Neural progenitor cell (in vitro differentiated cells): ENCODE results near the gene ROBO2. TPM values are rescaled to one million over a fixed set of nuclear protein-coding genes. Genes with fewer than 3 reads are reported as not detected.

Experiments used
- DNase-seq: peaks from one replicate; pipeline ENCODE4 v3.0.0-alpha.2; 2016; ENCODE audit warnings: low spot score
- H2AFZ ChIP-seq: fragments of 200-600 bp; sonication (generic); replicated peaks from 2 replicates; pipeline ENCODE4 v1.6.1; 2016; ENCODE audit warnings: antibody characterized with exemption
- H3F3A ChIP-seq: fragments of 200-600 bp; sonication (generic); 2 replicates; pipeline ENCODE4 v1.6.1; 2016; ENCODE audit warnings: antibody characterized with exemption, low read depth
- H3K27ac ChIP-seq: fragments of 200-600 bp; sonication (generic); 2 replicates; pipeline ENCODE4 v1.5.1; 2016; ENCODE audit warnings: mild to moderate bottlenecking
- H3K27me3 ChIP-seq: fragments of 200-600 bp; sonication (generic); 2 replicates; pipeline ENCODE4 v1.6.1; 2016; ENCODE audit warnings: mild to moderate bottlenecking, moderate library complexity
- H3K36me3 ChIP-seq: fragments of 200-600 bp; sonication (generic); 2 replicates; pipeline ENCODE4 v1.5.1; 2016
- H3K4me1 ChIP-seq: fragments of 200-600 bp; sonication (generic); 2 replicates; pipeline ENCODE4 v1.6.1; 2016; ENCODE audit warnings: mixed run types
- H3K4me2 ChIP-seq: fragments of 200-600 bp; sonication (generic); 2 replicates; pipeline ENCODE4 v1.6.1; 2016
- H3K4me3 ChIP-seq: fragments of 200-600 bp; sonication (generic); 2 replicates; pipeline ENCODE4 v1.5.1; 2016
- H3K79me2 ChIP-seq: fragments of 200-600 bp; sonication (generic); 2 replicates; pipeline ENCODE4 v1.6.1; 2016; ENCODE audit warnings: low read depth
- H3K9ac ChIP-seq: fragments of 200-600 bp; sonication (generic); 2 replicates; pipeline ENCODE4 v1.6.1; 2016
- H3K9me3 ChIP-seq: fragments of 200-600 bp; sonication (generic); 2 replicates; pipeline ENCODE4 v1.5.1; 2016; ENCODE audit warnings: low read depth
- H4K20me1 ChIP-seq: fragments of 200-600 bp; sonication (generic); 2 replicates; pipeline ENCODE4 v1.6.1; 2016; ENCODE audit warnings: low read depth
- H3K27ac Mint-ChIP-seq: 3 replicates; pipeline ENCODE4 v1.8.0; 2021; ENCODE audit warnings: mixed read lengths
- H3K27me3 Mint-ChIP-seq: 2 replicates; pipeline ENCODE4 v1.8.0; 2022; ENCODE audit warnings: low read depth, mild to moderate bottlenecking, inconsistent platforms, moderate library complexity, mixed read lengths; ENCODE audit not compliant: insufficient read depth
- H3K36me3 Mint-ChIP-seq: 3 replicates; pipeline ENCODE4 v1.8.0; 2021; ENCODE audit warnings: mixed read lengths
- H3K4me1 Mint-ChIP-seq: 3 replicates; pipeline ENCODE4 v1.8.0; 2021; ENCODE audit warnings: mixed read lengths
- H3K4me3 Mint-ChIP-seq: 3 replicates; pipeline ENCODE4 v1.8.0; 2021; ENCODE audit warnings: mild to moderate bottlenecking, moderate library complexity, mixed read lengths
- H3K9me3 Mint-ChIP-seq: 3 replicates; pipeline ENCODE4 v1.8.0; 2020; ENCODE audit warnings: mixed read lengths
- CTCF ChIP-seq: fragments of 200-600 bp; sonication (generic); IDR thresholded peaks from 2 replicates; pipeline ENCODE4 v1.5.1; 2017; ENCODE audit warnings: antibody characterized with exemption, mild to moderate bottlenecking
- EZH2 ChIP-seq: fragments of 200-600 bp; sonication (generic); IDR thresholded peaks from 2 replicates; pipeline ENCODE4 v1.6.1; 2017; ENCODE audit warnings: antibody characterized with exemption, mild to moderate bottlenecking, moderate library complexity
- EZH2phosphoT487 ChIP-seq: fragments of 200-600 bp; sonication (generic); IDR thresholded peaks from 2 replicates; pipeline ENCODE4 v1.6.1; 2017; ENCODE audit warnings: antibody characterized with exemption
- total RNA-seq: library from RNA; depleted of rRNA; stranded (reverse); fragments of >200 nt; gene quantifications from 2 replicates; pipeline ENCODE4 v1.2.3, GENCODE V29; 2015; ENCODE audit warnings: low replicate concordance

ROBO2 gene
- total RNA-seq, 1 donor from 2014 or later = 15.0 TPM

DNA sequence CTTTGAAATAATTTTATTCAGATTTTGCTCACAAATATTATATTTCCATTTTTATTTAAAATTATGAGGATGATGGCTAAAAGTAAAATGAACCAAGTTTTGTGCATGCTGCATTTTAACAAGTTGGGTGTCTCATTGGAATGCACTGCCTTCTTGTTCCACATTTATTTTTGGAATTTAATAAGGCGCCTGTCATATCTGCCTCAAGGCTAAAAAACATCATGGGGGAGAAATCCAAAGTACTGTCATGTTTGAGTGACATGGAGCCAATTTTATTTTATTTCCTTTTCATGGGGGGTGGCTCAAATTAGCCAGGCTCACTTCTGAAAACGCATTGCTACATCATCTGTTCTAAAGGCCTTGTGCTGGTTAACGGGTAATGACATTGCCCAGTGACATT lies 205.1 kb downstream of the ROBO2 start:
- H3K36me3 Mint-ChIP-seq = peaks cover 7% of the 10 kb centered on the region
- H3K27me3 ChIP-seq = no peaks in the 10 kb centered on the region
- no peaks in the 10 kb centered on the region for H3K9me3 ChIP-seq
- H3K27ac Mint-ChIP-seq = no peak overlapping the region
- DNase-seq = no peak
- no peak overlapping the region for H3K4me2 ChIP-seq
- H4K20me1 ChIP-seq = no peaks in the 10 kb centered on the region
- no peaks in the 10 kb centered on the region for H3K27me3 Mint-ChIP-seq
- H3K4me1 ChIP-seq = no peaks in the 10 kb centered on the region
- no peaks in the 10 kb centered on the region for H3F3A ChIP-seq
- H2AFZ ChIP-seq = no peak overlapping the region
- TF ChIP-seq CTCF (no peak), EZH2phosphoT487 (no peak), EZH2 (no peak)
- H3K27ac ChIP-seq = no peak overlapping the region
- no peaks in the 10 kb centered on the region for H3K36me3 ChIP-seq
- peaks cover 5% of the 10 kb centered on the region for H3K9me3 Mint-ChIP-seq
- peaks cover 17% of the 10 kb centered on the region for H3K4me1 Mint-ChIP-seq
- H3K4me3 Mint-ChIP-seq = no peak overlapping the region
- H3K4me3 ChIP-seq = no peak overlapping the region
- H3K79me2 ChIP-seq = no peaks in the 10 kb centered on the region
- H3K9ac ChIP-seq = no peak overlapping the region

DNA sequence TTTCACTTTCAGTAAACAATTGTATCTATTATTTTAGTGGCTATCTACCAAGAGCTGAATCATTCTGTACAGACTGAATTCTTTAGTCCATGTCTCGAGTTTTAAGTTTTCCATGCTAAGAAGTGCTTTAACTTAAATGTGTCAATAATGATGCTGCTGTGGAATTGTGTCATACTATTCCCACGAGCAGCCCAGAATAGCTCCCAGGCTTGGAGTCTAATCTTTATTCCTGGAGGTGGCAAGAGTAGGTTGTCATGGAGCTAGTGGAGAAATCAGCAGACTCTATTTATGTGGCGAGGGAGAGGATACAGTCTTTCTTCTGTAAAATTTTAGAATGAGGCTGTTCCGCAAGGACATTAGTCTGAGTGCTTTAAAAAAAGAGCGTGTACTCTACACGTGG lies 207.2 kb downstream of the ROBO2 start:
- H3K4me2 ChIP-seq = no peak overlapping the region

DNA sequence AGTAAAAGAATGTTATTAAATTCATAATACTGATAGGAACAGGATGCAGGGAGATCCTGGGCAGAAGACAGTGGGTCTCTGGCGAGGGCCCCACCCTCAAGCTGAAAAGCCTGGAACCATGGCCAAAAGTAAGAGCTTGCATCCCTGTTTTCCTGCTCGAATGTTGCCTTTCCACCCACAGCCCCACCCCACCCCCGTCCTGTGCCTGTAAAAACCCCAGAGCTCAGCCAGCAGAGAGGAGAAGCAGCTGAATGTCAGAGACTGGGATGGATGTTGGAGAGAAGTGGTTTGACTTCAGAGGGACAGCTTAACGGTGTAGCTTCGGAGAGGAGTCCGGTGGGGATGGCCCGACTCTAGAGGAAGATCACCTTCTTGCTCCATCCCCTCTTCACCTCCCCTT lies 207.9 kb downstream of the ROBO2 start:
- Mint-ChIP-seq H3K9me3 (no peaks in the 10 kb centered on the region), H3K27me3 (no peaks in the 10 kb centered on the region), H3K36me3 (peaks cover 2% of the 10 kb centered on the region), H3K27ac (no peak overlapping the region), H3K4me3 (no peak overlapping the region), H3K4me1 (peaks cover 23% of the 10 kb centered on the region)
- DNase-seq = no peak
- Histone ChIP-seq H3F3A (no peaks in the 10 kb centered on the region), H2AFZ (no peak overlapping the region), H3K9ac (no peak overlapping the region), H3K27ac (no peak overlapping the region), H3K4me3 (no peak overlapping the region), H3K36me3 (no peaks in the 10 kb centered on the region), H3K27me3 (no peaks in the 10 kb centered on the region), H3K4me2 (no peak overlapping the region), H3K79me2 (no peaks in the 10 kb centered on the region), H4K20me1 (no peaks in the 10 kb centered on the region), H3K4me1 (no peaks in the 10 kb centered on the region), H3K9me3 (no peaks in the 10 kb centered on the region)
- no peak for TF ChIP-seq EZH2phosphoT487
- no peak for TF ChIP-seq CTCF
- TF ChIP-seq EZH2 = no peak

More for the DNA sequence above, 207.2 kb downstream of the ROBO2 start:
- Histone ChIP-seq H3K9ac (no peak overlapping the region), H3K4me3 (no peak overlapping the region), H3K36me3 (no peaks in the 10 kb centered on the region), H3K4me1 (no peaks in the 10 kb centered on the region), H3K79me2 (no peaks in the 10 kb centered on the region), H2AFZ (no peak overlapping the region), H4K20me1 (no peaks in the 10 kb centered on the region), H3K9me3 (no peaks in the 10 kb centered on the region), H3K27me3 (no peaks in the 10 kb centered on the region), H3K27ac (no peak overlapping the region), H3F3A (no peaks in the 10 kb centered on the region)
- TF ChIP-seq CTCF (no peak), EZH2 (no peak), EZH2phosphoT487 (no peak)
- Mint-ChIP-seq H3K9me3 (no peaks in the 10 kb centered on the region), H3K27me3 (no peaks in the 10 kb centered on the region), H3K4me3 (no peak overlapping the region), H3K4me1 (peaks cover 23% of the 10 kb centered on the region), H3K36me3 (peaks cover 2% of the 10 kb centered on the region), H3K27ac (no peak overlapping the region)
- no peak for DNase-seq
